GM19193 (cell line): ENCODE data around the gene C1orf198.

ENCODE experiments used
- POLR2A ChIP-seq: IDR thresholded peaks from 4 replicates; pipeline ENCODE4 v1.6.1; 2011; ENCODE audit not compliant: insufficient read depth, insufficient read length; ENCODE audit errors: extremely low read depth

C1orf198 gene

GRCh38 chr1:230858236-230858820 is 10.0 kb downstream of the C1orf198 start:
- no peak for TF ChIP-seq POLR2A

GRCh38 chr1:230857822-230858221 is 10.5 kb downstream of the C1orf198 start:
- no peak for TF ChIP-seq POLR2A

DNA sequence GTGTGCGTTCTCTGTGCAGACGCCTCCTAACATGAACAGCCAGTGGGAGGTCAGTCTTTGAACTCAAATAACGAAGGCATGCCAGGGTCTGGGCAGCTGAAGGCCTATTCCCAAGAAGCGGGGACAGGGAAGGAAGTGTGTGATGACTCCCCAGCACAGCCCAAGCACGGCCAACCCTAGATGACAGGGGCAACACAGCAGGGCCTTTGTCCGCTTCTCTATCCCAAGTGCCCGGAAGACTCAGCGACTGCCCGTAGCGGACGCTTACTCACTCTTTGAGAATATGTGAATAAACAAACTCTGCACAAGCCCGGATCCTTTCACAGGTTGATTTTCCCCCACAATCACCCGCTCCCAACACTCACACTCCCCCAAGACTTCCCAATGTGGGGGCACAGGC is 11.2 kb downstream of the C1orf198 start:
- no peak for TF ChIP-seq POLR2A

GRCh38 chr1:230855886-230856285 is 12.4 kb downstream of the C1orf198 start:
- no peak for TF ChIP-seq POLR2A

DNA sequence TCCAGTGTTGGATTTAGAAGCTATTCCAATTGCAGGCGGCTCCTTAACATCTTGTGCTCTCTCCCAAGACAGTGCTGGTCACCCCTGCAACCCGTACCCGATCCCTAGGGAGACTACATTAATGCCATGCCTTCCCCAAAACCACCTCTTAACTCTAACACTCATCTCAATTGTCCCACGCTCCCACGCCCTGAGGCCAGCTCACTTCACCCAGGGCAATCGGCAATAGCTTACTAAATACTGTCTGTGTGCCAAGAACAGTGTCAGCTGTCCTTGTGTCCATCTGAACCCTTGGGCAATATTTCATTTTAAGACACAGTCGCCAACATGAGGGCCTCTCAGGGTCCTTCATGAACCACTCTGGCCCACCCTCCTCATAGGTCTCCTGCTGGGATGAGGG is 13.9 kb downstream of the C1orf198 start:
- TF ChIP-seq POLR2A: no peak

DNA sequence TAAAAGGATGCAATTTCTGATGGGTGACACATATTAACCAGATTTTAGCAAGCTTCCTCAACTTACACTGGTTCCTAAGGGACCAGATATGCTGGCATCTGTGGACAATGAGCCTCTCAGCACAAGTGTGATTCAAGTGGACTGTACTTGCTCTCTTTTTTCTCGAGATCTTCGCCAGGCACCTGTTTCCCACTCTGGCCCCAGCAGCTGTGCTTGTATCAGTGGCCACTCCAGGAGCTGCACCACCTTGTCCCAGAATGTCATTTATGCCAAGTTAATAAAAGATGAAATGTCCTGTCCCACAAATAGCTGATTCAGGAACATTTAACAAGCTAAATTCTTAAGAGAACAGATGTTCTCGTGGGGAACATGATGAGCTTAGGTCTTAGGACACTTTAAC is 14.6 kb downstream of the C1orf198 start:
- TF ChIP-seq POLR2A: no peak

- TF ChIP-seq POLR2A: no peak
Measured at GRCh38 chr1:230852959-230853358, 15.4 kb downstream of the C1orf198 start.

- no peak for TF ChIP-seq POLR2A
Measured at GRCh38 chr1:230851291-230851691, 17.0 kb downstream of the C1orf198 start.

DNA sequence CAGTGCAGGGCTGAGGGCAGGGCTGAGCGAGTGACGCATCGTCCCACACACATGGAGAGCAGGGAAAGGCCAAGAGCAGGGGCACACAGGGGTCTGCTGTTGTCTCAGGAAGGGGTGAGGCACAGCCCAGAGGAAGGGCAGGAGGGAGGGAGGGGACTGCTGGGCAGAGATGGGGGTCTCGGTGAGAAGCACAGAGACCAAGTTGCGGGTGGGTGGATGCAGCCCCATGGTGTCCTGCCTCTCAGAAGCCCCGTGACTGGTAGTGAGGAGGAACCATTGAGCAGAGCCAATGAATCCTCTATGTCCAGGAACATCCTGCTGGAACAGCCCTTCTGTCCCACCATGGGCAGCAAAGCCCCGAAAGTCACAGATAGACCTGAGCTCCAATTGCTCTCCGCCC is 17.8 kb downstream of the C1orf198 start:
- TF ChIP-seq POLR2A: no peak

DNA sequence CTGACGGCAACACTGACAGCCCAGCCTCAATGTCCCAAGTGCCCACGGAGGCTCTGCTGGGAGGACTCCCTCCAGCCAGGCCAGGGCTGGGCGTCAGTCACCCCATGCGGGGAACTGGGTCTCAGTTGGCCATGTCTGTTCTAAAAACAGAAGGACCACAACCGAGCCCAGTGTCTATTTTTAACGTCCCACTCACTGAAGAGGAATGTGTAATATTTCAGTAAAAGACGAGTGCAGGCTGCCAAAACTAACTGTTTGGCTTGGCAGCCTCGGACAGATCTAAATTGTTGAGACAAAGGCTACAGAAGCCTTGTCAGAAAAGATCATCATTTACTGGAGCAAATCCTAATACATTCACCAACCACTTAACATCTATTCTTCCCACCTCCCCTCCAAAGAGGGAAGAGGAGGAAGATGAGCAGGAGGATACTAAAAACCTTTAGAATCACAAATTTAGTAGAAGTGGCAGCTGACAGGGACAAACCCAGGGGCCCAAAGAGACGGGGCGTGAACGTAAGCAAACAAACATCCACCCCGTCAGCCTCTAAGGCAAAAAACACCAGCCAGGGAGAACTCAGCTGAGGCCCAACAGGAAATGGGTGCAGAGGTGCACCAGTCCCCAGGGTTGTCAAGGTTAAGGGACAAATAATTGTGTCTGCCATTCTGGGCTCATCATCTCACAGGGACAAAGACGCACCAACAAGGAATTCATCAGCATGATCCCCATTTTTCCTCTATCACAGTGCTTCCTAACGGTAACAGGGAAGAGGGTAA is 18.7 kb downstream of the C1orf198 start:
- TF ChIP-seq POLR2A: no peak

- TF ChIP-seq POLR2A: no peak
Measured at GRCh38 chr1:230848235-230848634, 20.1 kb downstream of the C1orf198 start.

DNA sequence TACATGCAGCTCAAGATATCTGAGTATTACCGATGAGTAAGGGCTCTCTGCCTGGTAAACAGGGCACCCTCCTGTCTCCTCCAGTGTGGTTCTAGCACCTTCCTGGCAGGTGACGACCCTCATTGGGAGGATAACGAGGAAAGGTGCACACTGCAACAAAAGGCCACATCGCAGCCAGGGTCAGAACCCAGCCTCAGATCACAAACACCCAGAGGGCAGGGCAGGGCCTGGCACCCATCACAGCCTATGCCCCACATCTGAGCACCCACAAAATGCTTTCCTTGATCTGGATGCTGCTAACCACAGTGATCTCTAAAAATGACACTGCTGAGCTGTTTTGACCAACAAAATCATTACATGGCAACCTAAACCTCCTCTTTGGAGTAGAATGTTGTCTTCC is 23.8 kb downstream of the C1orf198 start:
- no peak for TF ChIP-seq POLR2A

DNA sequence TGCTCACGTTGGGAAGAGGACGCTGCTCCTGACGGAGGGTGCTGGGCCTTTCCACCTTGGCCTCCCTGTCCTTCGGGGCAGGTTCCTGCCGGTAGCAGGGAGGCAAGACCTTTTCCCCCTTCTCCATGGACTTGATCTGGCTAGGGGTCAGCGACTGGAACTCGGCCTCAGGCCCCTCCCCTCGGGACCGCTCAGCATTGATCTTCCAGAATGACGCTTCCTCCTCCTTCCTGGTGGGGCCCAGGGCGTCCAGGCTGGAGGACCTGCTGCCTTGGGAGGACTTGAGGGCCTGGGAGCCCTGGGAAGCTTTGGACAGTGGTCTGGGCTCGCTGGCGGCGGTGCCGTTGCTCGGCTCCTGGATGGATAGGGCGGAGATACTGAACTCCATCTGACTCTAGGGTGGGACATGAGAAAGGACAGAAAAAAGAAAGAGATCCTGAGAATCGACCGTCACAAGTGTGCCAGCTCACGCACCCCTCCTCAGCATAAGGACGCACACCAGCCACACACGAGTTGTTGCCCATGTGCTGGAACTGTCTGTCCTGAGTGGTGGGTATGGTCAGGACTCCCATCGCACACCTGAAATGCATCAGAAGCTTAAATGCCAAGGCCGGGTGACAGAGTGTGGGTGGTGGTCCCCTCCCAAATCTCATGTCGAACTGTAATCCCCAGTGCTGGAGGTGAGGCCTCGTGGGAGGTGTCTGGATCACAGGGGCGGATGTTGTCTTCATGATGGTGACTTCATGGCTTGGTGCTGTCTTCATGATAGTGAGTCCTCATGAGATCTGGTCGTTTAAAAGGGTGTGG is 24.6 kb downstream of the C1orf198 start:
- no peak for TF ChIP-seq POLR2A

DNA sequence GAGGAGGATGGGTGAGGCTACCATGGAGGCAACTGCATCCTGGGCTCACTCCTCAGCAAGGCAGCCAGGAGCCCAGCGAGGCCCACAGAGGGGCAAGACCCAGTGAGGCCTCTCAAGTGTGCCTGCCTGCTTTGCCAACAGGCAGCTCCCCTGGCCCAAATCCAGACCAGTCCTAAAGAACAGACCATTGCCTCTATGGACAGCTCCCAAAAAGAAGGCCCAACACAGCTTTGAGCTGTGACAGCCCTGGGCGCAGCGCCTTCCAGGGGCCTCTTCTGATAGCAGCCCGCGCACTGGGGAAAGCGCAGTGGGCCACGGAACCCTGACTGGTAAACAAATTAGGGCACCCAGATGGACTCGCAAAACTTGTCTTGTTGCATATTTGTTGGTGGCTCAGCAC is 25.5 kb downstream of the C1orf198 start:
- TF ChIP-seq POLR2A: no peak

GRCh38 chr1:230839173-230839572 is 29.1 kb downstream of the C1orf198 start:
- no peak for TF ChIP-seq POLR2A

DNA sequence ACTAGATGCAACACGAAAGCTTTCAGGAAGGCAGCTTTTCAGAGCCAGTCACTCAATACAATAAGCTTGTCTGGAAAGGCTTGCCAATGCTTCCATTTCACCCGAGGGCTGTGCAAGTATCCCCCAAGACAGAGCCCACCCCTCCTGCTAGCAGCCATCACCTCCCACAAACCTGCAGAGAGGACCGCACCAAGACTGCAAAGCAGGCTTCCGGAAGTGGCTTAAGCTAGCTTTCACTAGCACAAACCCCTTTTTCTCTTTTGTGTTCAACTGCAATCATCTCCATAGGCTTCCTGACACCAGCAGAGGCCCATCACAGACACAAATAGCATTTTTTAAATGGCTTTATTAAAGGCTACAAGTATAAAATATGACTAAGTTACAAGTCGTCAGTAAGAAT is 31.5 kb downstream of the C1orf198 start:
- TF ChIP-seq POLR2A: no peak

DNA sequence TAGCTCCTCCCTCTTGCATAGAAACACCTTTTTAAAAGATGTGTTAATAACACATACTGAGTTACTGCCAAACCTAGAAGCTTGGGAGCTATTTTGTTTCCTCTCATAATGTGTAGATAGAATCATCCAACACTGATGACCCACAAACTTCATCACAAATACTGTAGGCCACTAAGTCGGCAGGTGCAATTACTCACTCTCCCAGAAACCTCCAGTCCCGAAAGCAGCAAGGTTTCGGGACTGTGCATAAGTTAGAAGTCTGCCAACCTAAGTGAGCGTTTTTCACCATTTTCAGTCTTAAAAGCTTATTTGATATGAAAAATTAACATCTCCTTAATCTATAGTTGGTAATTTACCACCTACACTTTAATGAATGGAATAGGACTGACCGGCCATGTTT is 32.0 kb downstream of the C1orf198 start:
- TF ChIP-seq POLR2A: no peak

- TF ChIP-seq POLR2A: no peak
Measured at GRCh38 chr1:230834292-230834691, 34.0 kb downstream of the C1orf198 start.
